GM18907 (cell line): ENCODE results near the gene CEP85L.

ENCODE experiments used
- ATAC-seq: cut with Tn5 transposase; IDR thresholded peaks from one replicate; pipeline ENCODE4 v1.9.1; 2021; ENCODE audit warnings: mild to moderate bottlenecking, moderate library complexity; ENCODE audit not compliant: unreplicated experiment

Gene CEP85L

DNA sequence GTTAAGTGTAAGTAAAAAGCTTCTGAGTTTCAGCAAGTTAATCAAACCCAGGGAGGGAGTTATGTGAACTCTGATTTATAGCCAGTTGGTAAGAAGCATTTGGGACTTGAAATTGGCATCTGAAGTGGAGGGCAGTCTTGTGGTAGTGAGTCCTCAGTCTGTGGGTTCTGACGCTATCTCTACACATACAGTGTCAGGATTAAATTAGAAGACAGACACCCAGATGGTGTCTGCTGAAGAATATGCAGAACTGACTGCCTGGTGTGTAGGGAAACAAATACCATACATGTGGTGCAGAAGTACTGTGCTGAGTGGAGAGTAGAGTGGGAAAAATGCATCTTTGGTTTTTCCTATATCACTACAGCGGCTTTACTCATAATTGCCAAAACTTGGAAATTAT is 146.8 kb downstream of the CEP85L start:
- no peak for ATAC-seq

DNA sequence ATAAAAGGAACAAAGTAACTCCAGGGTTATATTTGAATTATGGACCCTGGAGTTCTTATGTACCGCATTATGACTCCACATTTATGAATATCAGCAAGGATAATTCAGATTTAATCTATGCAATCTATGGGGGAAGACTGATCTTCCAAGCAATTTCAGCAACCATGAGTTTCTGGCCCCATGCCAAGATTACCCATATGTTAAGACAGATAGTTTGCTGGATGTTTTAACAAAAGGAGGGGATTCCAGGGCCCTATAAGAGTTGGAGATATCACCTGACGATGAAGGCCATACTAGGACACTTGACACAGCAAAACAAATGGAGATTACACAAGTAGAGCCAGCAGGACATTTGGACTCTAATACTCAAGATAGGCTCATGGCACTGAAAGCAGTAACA is 149.2 kb downstream of the CEP85L start:
- ATAC-seq: no peak

DNA sequence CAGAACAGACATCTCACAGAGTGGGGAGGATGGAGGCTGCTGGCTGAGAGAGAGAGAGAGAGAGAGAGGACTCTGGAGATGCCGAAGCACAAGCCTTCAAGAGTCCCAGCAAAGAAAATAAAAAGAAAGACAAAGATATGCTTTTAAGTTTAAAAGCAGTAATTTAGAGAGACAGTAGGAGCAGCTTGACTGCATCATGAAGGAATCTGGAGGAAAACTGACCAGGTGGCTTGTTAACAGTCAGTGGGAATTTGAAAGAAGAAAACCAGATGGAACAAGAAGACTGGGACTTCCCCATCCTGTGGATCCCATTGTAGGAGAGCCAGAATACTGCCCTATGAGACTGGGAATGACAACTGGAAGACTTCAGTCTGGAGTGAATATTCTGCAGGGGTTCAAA is 149.6 kb downstream of the CEP85L start:
- no peak for ATAC-seq

DNA sequence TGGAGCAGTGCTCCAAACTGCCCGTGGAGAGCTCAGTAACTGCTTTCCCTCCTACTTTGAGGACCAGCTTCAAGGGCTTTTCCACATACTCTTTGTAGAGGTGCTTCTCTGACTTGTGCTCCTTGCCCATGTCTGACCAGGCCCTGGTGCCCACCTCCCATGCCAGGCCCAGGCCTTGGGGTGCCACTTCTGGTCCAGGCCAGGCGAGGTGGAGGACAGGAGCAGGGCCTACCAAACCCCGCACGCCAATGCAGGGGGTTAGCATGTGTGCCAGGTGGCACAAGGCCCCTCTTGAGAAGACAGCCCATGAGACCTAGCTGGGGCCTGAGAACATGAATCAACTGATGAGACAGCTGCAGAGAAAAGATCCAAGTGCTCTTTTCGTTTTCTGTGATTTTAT is 150.3 kb downstream of the CEP85L start:
- ATAC-seq: no peak

DNA sequence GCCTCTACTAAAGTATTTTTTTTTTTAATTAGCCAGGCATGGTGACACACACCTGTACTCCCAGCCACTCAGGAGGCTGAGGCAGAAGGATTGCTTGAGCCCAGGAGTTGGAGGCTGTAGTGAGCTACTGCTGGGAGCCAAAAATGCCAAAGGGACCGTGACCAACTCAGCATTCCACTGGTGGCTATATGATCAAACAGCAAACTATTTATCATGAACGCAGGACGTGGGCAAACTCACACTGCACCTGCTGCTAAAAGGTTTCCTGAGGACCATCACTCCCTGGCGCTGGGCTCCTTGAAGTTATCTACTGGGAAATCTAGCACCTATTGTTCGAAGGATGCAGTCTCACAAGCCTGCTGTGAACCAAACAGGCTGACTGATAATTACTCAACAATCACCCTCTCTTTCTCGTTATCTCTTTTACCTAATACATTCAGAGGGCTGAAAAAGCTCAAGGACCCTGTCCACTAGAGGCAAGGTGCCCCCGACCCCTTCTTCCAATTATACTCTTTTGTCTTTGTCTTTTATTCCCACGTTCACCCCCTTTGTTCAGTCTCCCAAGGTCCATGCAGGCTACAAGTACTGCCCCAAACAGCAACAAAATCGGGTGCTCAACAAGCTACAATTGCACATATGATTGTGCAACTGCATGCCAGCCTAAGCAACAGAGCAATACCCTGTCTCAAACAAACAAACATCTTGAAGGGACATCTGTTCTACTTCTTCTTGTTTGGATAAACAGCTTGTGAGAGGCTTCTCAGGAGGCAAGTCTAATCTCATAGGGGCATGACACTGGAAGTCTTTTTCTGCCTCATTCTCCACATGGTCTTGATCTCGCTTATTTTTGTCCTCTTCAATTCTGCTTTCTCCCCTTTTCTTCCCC is 151.0 kb downstream of the CEP85L start:
- no peak for ATAC-seq

DNA sequence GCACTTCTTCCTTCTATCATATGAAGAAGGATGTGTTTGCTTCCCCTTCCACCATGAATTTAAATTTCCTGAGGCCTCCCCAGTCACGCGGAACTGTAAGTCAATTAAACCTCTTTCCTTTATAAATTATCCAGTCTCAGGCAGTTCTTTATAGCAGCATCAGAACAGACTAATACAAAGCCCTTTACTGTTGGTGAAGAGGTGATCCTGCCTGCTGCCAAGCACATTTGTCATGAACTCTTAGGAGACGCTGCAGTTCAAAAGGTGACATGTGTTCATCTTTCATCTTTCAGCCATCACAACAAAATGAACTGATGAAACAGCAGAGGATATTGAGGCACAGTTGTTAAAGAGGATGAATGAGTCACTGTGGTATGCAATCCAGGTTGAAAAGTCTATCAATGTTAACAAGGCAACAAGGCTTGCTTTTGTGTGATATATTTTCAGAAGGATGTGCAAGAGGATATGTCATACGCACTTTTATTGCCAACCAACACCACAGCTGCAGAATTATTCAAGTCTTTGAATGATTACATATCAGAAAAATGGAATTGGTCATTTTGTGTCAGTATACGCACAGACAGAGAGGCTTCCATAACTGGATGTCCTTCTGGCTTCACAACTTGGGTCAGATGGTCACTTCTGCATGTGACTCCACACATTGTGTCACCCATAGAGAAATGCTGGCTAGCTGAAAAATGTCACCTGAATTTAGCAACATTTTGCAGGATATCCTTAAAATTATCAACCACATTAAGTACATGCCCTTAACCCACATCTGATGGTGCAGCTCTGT is 155.7 kb downstream of the CEP85L start:
- ATAC-seq: no peak

DNA sequence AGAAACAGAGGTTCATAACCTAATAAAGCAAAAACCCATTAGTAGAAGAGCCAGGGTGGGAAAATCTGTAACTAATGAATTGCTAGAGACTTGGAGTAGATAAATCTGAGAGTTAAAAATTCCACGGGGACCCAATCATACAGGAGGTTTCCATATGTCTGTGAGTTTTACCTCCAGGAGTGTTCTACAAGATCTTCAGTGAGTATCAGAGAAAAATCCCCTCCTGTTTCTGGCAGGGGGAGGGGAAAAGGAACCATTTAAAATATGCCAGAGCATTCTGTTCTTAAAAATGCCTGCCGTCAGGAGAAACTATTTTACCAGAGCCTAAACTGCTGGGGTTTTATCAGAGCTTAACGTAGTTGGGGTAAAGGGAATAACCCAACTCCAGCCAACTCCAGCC is 157.3 kb downstream of the CEP85L start:
- ATAC-seq: no peak

DNA sequence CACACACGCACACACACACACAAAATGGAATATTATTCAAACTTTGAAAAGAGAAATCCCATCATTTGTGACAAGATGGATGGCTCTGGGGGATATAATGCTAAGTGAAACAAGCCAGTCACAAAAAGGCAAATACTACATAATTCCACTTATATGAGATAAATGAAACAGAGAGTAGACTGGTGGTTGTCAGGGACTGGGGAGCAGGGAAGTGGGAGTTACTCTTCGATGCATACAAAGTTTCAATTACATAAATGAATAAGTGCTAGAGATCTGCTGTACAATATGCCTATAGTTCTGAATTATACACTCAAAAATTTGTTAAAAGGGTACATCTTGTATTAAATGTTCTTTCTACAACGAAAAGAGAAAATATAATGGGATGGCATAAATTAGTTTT is 161.4 kb downstream of the CEP85L start:
- no peak for ATAC-seq

DNA sequence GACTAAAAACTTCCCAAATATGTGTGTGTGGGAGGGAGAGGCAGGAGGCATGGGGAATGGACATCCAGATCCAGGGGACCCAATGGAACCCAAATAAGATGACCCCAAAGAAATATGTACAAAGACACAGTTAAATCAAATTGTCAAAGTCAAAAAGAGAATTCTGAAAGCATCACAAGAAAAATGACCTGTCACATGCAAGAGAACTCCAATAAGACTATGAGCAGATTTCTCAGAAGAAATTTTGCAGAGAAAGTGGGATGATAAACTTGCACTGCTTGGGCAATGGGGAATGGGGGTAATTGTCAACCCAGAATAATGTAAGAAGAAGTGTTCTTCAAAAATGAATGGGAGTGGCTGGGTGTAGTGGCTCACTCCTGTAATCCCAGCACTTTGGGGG is 162.8 kb downstream of the CEP85L start:
- no peak for ATAC-seq

DNA sequence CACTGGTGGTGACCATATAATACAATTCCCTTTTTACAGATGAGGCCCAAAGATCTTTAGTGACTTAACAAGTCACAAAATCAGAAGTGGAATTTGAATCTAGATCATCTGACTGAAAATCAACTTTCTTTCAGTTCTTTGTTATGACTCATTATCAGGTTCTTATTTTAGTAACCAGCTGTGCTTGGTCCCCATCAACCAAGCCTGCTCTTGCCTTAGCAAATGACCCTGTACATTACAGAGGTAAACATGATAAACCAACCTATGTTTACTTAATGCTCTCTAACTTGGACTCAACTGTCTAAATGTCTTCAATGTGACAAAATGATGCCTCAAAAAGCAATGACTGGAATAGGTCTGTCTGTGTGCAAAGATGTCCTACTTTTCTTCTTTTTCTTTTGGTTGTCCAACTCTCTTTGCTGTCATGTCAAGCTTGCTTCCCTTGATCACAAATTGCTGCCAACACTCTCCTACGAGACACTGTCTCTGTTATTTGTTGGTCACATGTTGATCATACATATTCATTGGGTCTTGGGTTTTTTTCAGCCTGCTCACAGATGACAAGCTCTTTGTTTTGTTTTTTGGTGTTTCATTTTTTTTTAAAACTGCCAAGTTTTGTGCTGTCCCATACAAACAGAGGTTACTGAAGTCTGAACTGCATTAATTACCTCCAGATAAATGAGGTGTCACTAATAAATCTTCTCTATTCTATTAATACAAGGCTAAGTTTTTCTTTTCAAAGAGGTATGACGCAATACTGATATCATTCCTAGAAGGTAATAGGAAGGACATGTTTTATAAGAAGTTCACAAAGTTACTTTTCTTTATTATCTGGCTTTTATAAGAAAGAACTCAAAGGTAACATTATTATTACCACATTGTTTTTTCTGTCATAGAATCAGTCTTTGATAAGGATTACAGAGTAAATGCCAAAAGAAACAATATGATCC is 165.5 kb downstream of the CEP85L start:
- peak; percentile 92 for ATAC-seq

DNA sequence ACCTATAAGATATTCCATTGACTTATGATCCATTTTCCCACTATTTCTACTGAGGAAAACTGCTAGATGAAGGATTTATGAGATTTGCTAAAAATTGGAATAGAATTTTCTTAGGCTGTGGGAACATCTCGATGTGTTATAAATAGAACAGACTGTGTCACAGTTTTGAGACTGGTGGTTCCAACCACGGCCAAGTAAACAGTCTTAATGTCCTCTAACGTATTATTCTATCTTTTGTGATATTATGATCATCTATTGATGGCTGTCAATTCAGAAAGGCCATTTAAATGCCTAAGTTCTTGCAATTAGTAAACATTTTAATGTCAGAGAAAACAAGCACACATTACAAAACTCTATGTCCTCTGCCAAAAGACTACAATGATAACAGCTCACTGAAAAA is 174.8 kb downstream of the CEP85L start:
- ATAC-seq: no peak

DNA sequence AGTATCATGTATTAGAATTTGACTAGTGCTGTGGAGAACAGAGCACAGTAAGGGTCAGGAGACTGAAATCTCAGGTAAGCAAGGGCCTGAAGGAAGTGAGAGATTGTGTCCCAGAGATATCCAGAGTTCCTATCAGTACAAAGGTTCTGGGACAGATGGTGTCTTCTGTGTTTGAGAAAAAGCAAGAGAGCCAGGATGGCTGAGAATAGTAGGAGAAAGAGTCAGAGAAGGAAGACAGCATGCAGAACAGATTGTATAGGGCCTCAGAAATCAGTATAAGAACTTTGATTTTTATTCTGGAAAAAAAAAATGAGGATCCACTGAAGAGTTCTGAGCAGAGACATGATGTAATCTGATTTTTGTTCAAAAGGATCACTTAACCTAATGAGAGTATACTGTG is 178.1 kb downstream of the CEP85L start:
- ATAC-seq: no peak

DNA sequence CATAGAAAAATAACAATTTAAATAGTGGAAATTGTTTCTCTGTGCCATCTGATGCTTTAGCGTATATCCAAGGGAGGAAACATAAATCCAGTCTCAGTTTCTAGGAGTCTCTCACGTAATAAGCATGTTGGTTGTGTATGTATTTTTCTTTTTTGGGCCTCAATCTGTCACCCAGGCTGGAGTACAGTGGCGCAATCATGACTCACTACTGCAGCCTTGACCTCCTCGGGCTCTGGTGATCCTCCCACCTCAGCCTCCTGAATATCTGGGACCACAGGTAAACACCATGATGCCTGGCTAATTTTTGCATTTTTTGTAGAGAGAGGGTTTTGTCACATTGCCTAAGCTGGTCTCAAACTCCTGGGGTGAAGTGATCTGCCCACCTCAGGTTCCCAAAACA is 181.9 kb downstream of the CEP85L start:
- no peak for ATAC-seq

DNA sequence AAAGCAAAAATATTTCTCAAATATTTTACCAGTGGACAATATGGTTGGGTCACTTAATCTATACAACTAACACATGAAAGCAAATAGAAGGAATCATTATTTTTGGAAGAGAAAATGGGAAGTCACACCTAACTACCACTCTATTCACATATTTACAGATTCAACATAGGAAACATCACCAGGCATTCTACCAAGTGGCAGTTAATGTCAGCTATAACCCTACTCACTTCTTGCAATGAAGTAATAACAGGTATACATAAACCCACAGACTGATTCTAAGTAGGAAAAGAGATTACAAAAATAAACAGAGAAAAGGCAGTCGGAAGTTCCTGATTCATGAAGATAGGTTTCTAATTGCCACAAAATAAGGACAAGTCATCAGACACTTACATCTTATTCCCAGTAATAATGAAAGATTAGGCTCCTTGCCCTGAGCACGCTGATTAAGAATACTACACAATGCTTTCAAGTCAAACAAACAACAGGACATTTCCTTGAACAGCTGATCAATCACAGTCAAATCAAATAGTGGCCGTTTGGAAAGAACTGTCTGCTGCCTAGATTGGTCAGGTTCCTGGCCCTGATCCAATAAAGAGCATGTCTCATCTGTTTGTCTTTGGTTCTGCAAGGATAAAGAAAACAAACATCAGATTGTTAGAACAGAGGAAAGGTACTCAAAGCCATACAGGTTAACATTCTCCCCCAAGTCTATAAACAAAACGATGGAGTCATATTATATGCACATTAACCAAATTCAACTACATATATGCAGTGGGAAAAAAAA is 182.5 kb downstream of the CEP85L start:
- no peak for ATAC-seq

DNA sequence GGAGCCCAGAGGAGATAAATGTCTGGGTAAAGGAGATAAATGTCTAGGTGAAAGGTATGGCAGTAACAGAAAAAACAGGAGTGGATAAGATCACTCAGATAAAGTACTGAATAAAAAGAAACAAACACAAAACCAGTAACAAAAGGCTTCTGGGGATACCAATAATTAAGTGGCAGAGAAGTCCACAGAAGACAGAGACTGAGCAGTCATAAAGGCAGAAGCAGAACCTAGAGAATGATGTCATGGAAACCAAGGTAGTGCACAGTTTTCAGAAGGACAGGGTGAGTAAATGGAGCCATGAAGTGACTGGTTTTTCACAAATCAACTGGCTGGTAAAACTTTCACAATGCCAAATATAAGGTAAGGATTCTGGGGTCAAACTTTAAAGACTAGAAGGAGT is 184.2 kb downstream of the CEP85L start:
- ATAC-seq: no peak

DNA sequence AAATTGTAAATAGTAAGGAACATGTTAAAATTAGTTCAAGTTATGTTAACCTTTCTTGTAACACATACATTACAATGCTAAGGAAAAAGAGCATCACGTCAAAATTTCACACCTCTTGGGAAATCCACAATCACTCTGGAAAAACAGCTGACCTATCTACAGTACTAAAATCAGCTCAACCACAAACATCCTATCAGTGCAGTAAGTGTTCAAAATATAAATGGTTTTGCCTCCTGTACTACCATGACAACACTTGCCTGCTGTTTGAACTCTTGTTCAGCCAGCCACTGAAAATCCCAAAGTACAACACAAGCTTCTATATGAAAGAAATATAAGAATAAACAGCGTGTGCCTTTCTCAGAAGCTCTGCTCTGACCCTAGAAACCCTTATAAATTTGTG is 186.8 kb downstream of the CEP85L start:
- ATAC-seq: no peak

DNA sequence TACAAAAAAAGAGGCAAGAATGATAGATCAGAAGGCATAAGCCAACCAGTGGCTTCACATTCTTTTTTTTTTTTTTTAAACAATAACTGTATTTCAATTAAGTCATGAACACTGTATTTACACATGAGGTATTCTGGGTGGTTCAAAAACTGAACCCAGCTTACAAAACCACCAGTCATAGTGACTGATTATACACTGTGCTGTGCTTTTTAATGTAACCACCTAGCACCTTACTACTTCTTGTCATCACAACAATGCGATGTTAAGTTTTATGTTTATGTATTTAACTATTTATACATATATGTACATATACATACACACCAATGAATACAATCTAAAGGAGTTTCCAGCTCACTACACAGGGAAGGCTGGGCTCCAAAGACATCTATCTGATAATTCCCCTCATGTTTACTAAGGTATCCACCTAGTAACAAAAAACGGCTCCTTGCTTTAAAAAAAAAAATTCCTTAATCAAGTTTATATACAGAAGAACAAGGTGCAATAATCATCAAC is 190.4 kb downstream of the CEP85L start:
- ATAC-seq: no peak

DNA sequence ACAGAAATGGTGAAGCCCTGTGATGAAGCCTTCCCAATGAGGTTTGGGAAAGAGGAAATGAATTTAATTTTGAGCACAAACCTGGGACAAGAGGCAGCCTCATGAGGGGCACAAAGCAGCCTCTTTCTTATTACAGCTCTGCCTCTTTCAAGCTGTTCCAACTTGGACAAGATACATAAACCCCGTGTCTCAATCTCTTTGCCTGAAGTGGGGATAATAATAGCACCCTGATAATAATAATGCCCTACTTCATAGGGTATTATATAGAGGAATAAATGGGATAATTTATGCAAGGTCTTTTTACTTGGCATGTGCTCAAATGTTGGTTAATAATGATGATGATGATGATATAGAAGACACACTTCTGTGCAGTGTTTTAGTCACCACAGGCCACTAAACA is 194.4 kb downstream of the CEP85L start:
- ATAC-seq: no peak

DNA sequence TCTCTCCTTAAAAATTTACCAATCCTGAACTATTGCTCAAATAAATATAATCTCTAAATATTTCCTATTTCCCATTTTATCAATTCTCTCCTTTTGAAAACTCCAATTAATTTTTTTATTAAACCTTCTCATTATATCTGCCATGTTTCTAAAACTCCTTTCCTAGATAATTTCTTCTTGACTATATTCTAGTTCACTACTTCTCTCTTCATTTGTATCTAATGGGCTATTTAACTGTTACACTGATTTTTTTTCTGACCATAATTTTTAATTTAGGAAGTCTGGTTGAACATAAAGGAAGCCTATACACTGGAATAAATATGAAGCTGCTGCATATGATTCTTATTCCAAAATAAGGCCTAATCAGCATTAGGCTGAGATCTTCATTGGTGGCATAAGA is 199.6 kb downstream of the CEP85L start:
- ATAC-seq: no peak

DNA sequence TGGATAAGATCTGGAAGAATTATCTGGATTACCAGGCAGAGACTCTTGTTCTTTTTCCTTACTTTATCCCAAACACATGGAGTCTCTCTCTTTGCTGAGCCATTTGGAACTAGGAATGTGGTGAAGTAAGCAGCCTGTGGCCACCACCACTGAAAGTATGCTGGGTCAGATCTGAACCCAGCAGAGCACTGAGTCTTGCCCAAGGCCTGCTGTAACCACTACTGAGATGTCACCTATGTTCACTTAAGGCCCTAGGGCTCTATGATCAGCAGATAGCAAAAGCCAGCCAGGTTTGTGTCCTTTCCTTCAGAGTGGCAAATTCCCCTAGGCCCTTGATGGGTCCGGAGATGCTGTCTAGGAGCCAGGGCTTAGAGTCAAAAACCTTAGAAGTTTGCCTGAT is 206.6 kb downstream of the CEP85L start:
- no peak for ATAC-seq
